ENCODE results near the gene PDE4A. TPM values are rescaled to one million over a fixed set of nuclear protein-coding genes. Genes with fewer than 3 reads are reported as not detected.

PDE4A gene
- total and polyA plus RNA-seq, 4 donors, result 10.3 to 23.6 (median 12.8) TPM

DNA sequence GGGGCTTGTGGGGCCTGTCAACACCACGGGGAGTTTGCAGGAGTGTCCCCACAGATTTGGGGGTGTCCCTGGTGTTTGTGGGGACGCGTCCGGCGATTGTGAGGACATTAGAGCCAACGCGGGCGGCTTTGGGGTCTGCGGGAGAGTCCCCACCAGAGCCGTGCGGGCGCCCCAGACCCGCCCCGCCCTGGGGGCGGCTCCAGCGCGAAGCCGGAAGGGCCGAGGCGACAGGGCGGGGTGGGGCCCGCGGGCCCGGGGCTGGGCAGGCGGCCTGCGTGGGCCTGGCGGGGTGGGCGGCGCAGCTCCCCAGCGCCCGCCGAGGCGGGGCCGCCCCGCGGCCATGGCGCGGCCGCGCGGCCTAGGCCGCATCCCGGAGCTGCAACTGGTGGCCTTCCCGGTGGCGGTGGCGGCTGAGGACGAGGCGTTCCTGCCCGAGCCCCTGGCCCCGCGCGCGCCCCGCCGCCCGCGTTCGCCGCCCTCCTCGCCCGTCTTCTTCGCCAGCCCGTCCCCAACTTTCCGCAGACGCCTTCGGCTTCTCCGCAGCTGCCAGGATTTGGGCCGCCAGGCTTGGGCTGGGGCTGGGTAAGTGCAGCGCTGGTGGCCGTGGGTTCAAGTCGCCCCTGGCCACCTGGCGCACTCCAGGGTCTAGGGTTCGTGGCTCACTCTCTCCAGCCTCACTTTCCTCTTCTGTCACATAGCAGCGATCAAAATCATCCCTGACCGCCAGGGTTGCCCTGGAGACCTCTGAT is 10.3 kb downstream of the PDE4A start:
- no peaks in the 10 kb centered on the region for H3K36me3 ChIP-seq (ENCODE audit: control insufficient read depth in 4 of 4, insufficient read depth in 4 of 4, low read length in 4 of 4)
- 2 to 6% methylated on average over 46 to 75 of the region's 75 CpGs for WGBS, 2 donors
- no peaks in the 10 kb centered on the region for H3K9me3 ChIP-seq (ENCODE audit: control insufficient read depth in 4 of 4, insufficient read depth in 3 of 4, low read length in 3 of 4)
- peak overlapping the region in 1 of 2 donors; percentile 32 for H3K9ac ChIP-seq (ENCODE audit: insufficient read depth in 1 of 2, low read length in 2 of 2)
- peaks cover 0 to 18% (median 3%) of the 10 kb centered on the region in 5 donors for H3K4me1 ChIP-seq (ENCODE audit: control insufficient read depth in 5 of 5, insufficient read depth in 5 of 5, low read length in 5 of 5)
- peak overlapping the region; percentile 78 for H3K4me3 ChIP-seq
- peak; percentile 75 for ATAC-seq (ENCODE audit: insufficient read depth, low FRiP score)
- TF ChIP-seq, protein P1, sequence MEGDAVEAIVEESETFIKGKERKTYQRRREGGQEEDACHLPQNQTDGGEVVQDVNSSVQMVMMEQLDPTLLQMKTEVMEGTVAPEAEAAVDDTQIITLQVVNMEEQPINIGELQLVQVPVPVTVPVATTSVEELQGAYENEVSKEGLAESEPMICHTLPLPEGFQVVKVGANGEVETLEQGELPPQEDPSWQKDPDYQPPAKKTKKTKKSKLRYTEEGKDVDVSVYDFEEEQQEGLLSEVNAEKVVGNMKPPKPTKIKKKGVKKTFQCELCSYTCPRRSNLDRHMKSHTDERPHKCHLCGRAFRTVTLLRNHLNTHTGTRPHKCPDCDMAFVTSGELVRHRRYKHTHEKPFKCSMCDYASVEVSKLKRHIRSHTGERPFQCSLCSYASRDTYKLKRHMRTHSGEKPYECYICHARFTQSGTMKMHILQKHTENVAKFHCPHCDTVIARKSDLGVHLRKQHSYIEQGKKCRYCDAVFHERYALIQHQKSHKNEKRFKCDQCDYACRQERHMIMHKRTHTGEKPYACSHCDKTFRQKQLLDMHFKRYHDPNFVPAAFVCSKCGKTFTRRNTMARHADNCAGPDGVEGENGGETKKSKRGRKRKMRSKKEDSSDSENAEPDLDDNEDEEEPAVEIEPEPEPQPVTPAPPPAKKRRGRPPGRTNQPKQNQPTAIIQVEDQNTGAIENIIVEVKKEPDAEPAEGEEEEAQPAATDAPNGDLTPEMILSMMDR (IDR thresholded peaks at IDR 0.05; ENCODE audit: control extremely low read depth, extremely low read depth), result no peak
- H3K27me3 ChIP-seq (ENCODE audit: control insufficient read depth in 3 of 3, insufficient read depth in 3 of 3, low read length in 2 of 3), result peaks cover 0 to 36% (median 9%) of the 10 kb centered on the region in 3 donors
- DNase-seq, result peak; percentile 53 to 81 (median 56)
- H3K27ac ChIP-seq (ENCODE audit: low read depth in 1 of 2, low read length in 1 of 2), result peak overlapping the region in 1 of 2 donors; percentile 81

DNA sequence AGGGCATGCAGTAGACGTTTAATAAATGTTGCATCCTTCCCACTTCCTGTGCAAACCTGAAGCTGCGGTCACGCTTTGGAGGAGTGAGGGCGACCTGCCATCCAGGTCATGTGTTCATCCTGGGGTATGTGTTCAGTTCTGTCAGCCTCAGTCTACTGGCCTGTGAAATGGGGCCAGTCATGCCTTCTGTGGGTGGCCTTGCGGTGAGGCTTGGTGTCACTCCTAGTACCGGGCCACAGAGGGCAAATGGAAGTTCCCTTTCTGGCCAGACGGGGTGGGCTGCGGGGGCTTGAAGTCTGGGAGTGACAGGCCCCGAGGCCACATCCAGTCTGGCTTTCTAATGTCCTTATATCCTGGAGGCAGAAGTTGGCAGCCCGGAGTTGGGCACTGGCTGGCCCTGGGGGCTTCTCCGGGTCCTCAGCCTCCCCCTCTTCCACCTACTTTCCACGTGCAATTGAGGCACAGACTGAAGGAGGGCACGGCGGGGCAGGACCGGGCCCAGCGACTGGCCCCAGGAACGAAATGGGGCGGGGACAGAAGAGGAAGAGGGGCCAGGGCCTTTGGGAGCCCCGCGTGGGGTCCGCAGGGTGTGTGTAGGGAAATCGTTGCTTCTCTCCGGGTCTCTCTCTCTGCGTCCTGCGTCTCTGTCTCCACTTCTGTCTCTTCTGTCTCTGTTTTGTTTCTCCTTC is 11.1 kb downstream of the PDE4A start:
- H3K9ac ChIP-seq (ENCODE audit: insufficient read depth in 1 of 2, low read length in 2 of 2), result peak overlapping the region in 1 of 2 donors; percentile 32
- peaks cover 0 to 31% (median 4%) of the 10 kb centered on the region in 3 donors for H3K27me3 ChIP-seq (ENCODE audit: control insufficient read depth in 3 of 3, insufficient read depth in 3 of 3, low read length in 2 of 3)
- H3K4me1 ChIP-seq (ENCODE audit: control insufficient read depth in 5 of 5, insufficient read depth in 5 of 5, low read length in 5 of 5), result peaks cover 0 to 18% (median 3%) of the 10 kb centered on the region in 5 donors
- H3K9me3 ChIP-seq (ENCODE audit: control insufficient read depth in 4 of 4, insufficient read depth in 3 of 4, low read length in 3 of 4), result no peaks in the 10 kb centered on the region
- WGBS, 2 donors, result 7 to 10% methylated on average over 20 to 25 of the region's 25 CpGs
- ATAC-seq (ENCODE audit: insufficient read depth, low FRiP score) (no peak), DNase-seq (no peak)
- peak overlapping the region; percentile 78 for H3K4me3 ChIP-seq
- TF ChIP-seq, protein P1 (IDR thresholded peaks at IDR 0.05; ENCODE audit: control extremely low read depth, extremely low read depth), result no peak
- no peaks in the 10 kb centered on the region for H3K36me3 ChIP-seq (ENCODE audit: control insufficient read depth in 4 of 4, insufficient read depth in 4 of 4, low read length in 4 of 4)
- peak overlapping the region in 1 of 2 donors; percentile 81 for H3K27ac ChIP-seq (ENCODE audit: low read depth in 1 of 2, low read length in 1 of 2)

GRCh38 chr19:10431943-10432735 is 11.8 kb downstream of the PDE4A start:
- 2% methylated on average over 43 to 64 of the region's 64 CpGs for WGBS, 2 donors
- H3K9ac ChIP-seq (ENCODE audit: insufficient read depth in 1 of 2, low read length in 2 of 2), result no peak overlapping the region
- peak; percentile 40 to 61 (median 58) for DNase-seq

More at GRCh38 chr19:10431943-10432735, 11.8 kb downstream of the PDE4A start:
- Histone ChIP-seq H3K27me3 (ENCODE audit: control insufficient read depth in 3 of 3, insufficient read depth in 3 of 3, low read length in 2 of 3) (peaks cover 0 to 26% (median 4%) of the 10 kb centered on the region in 3 donors), H3K36me3 (ENCODE audit: control insufficient read depth in 4 of 4, insufficient read depth in 4 of 4, low read length in 4 of 4) (no peaks in the 10 kb centered on the region), H3K27ac (ENCODE audit: low read depth in 1 of 2, low read length in 1 of 2) (peak overlapping the region in 1 of 2 donors; percentile 81), H3K4me1 (ENCODE audit: control insufficient read depth in 5 of 5, insufficient read depth in 5 of 5, low read length in 5 of 5) (peaks cover 0 to 18% (median 3%) of the 10 kb centered on the region in 5 donors), H3K9me3 (ENCODE audit: control insufficient read depth in 4 of 4, insufficient read depth in 3 of 4, low read length in 3 of 4) (no peaks in the 10 kb centered on the region), H3K4me3 (peak overlapping the region; percentile 78)
- peak; percentile 63 for ATAC-seq (ENCODE audit: insufficient read depth, low FRiP score)
- TF ChIP-seq, protein P1 (IDR thresholded peaks at IDR 0.05; ENCODE audit: control extremely low read depth, extremely low read depth), result no peak

Measured in lung (tissue), 12 donors.